Right lobe of liver (tissue), 6 donors: ENCODE results near the gene TMPRSS9. TPM values are rescaled to one million over a fixed set of nuclear protein-coding genes. Genes with fewer than 3 reads are reported as not detected.

ENCODE experiments used
- ATAC-seq, 4 donors: fragments of 200-7000 bp; cut with Tn5 transposase; one replicate each; pipeline ENCODE4 v1.9.1; 2020; ENCODE audit warnings: mild to moderate bottlenecking in 4 of 4, moderate library complexity in 4 of 4
- DNase-seq, 3 donors: peaks; one replicate each; pipeline ENCODE4 v3.0.0-alpha.2; 2020
- H3K27ac ChIP-seq, 3 donors: fragments of 200-600 bp; one replicate each; pipeline ENCODE4 v1.8.0; 2022
- H3K27me3 ChIP-seq, 2 donors: fragments of 200-600 bp; one replicate each; pipeline ENCODE4 v1.8.0; 2022
- H3K36me3 ChIP-seq, 4 donors: fragments of 200-600 bp; sonication (generic) in 1 of 4; one replicate each; pipeline versions ENCODE4 v1.5.1 to v1.8.0; 2017 to 2022; ENCODE audit warnings: control low read depth in 1 of 4
- H3K4me1 ChIP-seq, 4 donors: fragments of 200-600 bp; sonication (generic) in 1 of 4; one replicate each; pipeline versions ENCODE4 v1.5.1 to v1.8.0; 2017 to 2022; ENCODE audit warnings: control low read depth in 1 of 4
- H3K4me3 ChIP-seq, 3 donors: fragments of 200-600 bp; one replicate each; pipeline ENCODE4 v1.8.0; 2022
- H3K9me3 ChIP-seq, 4 donors: fragments of 200-600 bp; sonication (generic) in 1 of 4; one replicate each; pipeline versions ENCODE4 v1.5.1 to v1.8.0; 2017 to 2022; ENCODE audit warnings: control low read depth in 1 of 4
- POLR2A ChIP-seq: fragments of 450-650 bp; IDR thresholded peaks from one replicate; pipeline ENCODE4 v1.6.1; 2017; ENCODE audit warnings: antibody characterized with exemption, mild to moderate bottlenecking
- WGBS: methylation state at CpG from one replicate; pipeline ENCODE4 v1.1.6; 2018; ENCODE audit warnings: low coverage, low lambda C conversion rate; ENCODE audit not compliant: insufficient coverage; ENCODE audit errors: missing lambda C conversion rate; 5-methylcytosine and 5-hydroxymethylcytosine counted together
- intact Hi-C, 2 donors: fragments of 100-400 bp; cut with DNase I; formaldehyde crosslinking; loops; one replicate each; pipeline versions ENCODE4 v1.11.2 to v1.14.1; 2022
- total RNA-seq, 6 experiments: library from RNA; depleted of rRNA in 2 of 6; stranded (reverse); fragments of >200 nt in 2 of 6; fragmentation: NEBNext Ultra II Directional in 3 of 6; extraction: Animal tissue kit (Norgen Biotek cat#: 25700) in 3 of 6; gene quantifications; one replicate each; pipeline versions ENCODE4 v1.1.0 to v1.2.4, GENCODE V29; 2016 to 2023
- TF ChIP-seq, protein P1 (sequence below), 4 donors: fragments of 200-600 bp in 3 of 4; fragments of 450-650 bp in 1 of 4; IDR thresholded peaks; one replicate each; pipeline versions ENCODE4 v1.5.1 to v1.8.0; 2016 to 2022; ENCODE audit warnings: antibody characterized with exemption in 4 of 4, mild to moderate bottlenecking in 2 of 4
- donor health status: DM: no; HTN: yes; CAD: no.
- donor health status: DM: no; HTN: no; CAD: no.
- donor health status: DM: no; HTN: no; CAD: no.
- donor health status: DM: no; HTN: yes; CAD: no.
- donor health status: DM: no; HTN: yes; CAD: no.

TMPRSS9 gene
- total RNA-seq, 6 experiments from 2014 or later: 0.12 to 6.7 (median 2.9) TPM

DNA sequence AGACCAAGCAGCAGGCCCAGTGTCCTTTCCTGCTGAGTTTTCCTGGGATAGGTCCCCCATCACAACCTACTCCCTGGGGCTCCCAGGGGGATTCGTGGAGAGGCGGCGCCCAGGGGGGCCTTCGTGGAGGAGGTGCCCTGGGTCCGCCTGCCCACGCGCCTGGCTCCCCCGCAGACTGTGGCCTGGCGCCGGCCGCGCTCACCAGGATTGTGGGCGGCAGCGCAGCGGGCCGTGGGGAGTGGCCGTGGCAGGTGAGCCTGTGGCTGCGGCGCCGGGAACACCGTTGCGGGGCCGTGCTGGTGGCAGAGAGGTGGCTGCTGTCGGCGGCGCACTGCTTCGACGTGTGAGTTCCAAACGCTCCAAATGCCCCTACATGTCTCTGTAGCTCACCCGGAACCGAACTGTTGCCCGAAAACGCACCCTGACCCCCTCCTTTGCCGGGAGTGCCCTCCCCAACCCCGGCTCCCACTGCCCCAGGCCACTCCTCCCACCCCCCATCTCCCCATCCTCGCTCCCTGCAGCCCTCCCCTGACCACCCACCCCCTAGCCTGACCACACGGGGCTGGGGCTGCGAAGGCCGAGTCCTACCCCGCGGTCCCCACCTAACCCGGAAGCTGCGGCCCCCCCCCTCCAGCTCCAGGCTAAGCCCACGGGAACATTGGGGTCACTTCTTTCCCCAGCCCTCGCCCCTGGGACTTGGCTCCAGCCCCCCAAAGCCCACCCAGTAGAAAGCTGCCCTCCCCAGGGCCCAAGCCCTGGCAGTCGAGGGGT is 64.0 kb downstream of the TMPRSS9 start:
- TF ChIP-seq, protein P1, sequence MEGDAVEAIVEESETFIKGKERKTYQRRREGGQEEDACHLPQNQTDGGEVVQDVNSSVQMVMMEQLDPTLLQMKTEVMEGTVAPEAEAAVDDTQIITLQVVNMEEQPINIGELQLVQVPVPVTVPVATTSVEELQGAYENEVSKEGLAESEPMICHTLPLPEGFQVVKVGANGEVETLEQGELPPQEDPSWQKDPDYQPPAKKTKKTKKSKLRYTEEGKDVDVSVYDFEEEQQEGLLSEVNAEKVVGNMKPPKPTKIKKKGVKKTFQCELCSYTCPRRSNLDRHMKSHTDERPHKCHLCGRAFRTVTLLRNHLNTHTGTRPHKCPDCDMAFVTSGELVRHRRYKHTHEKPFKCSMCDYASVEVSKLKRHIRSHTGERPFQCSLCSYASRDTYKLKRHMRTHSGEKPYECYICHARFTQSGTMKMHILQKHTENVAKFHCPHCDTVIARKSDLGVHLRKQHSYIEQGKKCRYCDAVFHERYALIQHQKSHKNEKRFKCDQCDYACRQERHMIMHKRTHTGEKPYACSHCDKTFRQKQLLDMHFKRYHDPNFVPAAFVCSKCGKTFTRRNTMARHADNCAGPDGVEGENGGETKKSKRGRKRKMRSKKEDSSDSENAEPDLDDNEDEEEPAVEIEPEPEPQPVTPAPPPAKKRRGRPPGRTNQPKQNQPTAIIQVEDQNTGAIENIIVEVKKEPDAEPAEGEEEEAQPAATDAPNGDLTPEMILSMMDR (IDR thresholded peaks at IDR 0.05): no peak
- DNase-seq (no peak), ATAC-seq (no peak)
- H3K9me3 ChIP-seq: no peaks in the 10 kb centered on the region
- peaks cover 0 to 20% (median 4%) of the 10 kb centered on the region in 4 donors for H3K4me1 ChIP-seq
- peaks cover 0 to 4% (median 0%) of the 10 kb centered on the region in 4 donors for H3K36me3 ChIP-seq
- intact Hi-C loops: no loop called here
- no peak overlapping the region for H3K27ac ChIP-seq
- WGBS: 83% methylated on average over 12 of the region's 46 CpGs
- H3K4me3 ChIP-seq: no peak overlapping the region
- no peaks in the 10 kb centered on the region for H3K27me3 ChIP-seq

DNA sequence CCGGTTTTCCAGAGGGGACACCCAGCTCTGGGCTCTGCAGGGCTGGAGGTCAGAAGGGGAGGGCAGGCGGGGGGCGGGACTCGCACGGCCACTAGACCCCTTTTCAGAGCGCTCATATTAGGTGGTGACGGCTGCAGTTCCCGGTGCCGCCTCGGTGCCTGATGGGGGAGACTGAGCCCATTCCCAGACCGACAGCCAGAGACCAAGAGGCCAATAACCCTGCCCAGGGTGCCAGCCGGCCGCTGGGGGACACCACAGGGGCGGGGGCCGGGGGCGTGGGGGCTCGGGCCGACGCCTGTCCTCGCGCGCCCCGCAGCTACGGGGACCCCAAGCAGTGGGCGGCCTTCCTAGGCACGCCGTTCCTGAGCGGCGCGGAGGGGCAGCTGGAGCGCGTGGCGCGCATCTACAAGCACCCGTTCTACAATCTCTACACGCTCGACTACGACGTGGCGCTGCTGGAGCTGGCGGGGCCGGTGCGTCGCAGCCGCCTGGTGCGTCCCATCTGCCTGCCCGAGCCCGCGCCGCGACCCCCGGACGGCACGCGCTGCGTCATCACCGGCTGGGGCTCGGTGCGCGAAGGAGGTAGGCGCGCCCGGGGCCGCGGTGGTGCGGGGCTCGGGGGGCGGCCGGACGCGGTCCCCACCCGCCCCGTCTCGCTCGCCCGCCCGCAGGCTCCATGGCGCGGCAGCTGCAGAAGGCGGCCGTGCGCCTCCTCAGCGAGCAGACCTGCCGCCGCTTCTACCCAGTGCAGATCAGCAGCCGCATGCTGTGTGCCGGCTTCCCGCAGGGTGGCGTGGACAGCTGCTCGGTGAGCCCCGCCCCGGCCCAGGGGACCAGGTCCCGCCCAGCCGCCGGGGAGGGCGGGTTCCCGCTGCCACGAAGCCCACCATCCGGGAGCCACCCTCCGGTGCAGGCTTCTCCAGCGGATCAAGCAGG is 64.9 kb downstream of the TMPRSS9 start:
- WGBS: no CpG with 5 or more reads among the region's 101 CpGs
- Histone ChIP-seq H3K4me1 (peaks cover 0 to 20% (median 4%) of the 10 kb centered on the region in 4 donors), H3K27me3 (no peaks in the 10 kb centered on the region), H3K36me3 (peaks cover 0 to 4% (median 0%) of the 10 kb centered on the region in 4 donors), H3K9me3 (no peaks in the 10 kb centered on the region), H3K4me3 (no peak overlapping the region), H3K27ac (no peak overlapping the region)
- TF ChIP-seq POLR2A: no peak
- TF ChIP-seq, protein P1 (IDR thresholded peaks at IDR 0.05): no peak
- no peak for ATAC-seq
- DNase-seq: no peak
- intact Hi-C loops: no loop called here

DNA sequence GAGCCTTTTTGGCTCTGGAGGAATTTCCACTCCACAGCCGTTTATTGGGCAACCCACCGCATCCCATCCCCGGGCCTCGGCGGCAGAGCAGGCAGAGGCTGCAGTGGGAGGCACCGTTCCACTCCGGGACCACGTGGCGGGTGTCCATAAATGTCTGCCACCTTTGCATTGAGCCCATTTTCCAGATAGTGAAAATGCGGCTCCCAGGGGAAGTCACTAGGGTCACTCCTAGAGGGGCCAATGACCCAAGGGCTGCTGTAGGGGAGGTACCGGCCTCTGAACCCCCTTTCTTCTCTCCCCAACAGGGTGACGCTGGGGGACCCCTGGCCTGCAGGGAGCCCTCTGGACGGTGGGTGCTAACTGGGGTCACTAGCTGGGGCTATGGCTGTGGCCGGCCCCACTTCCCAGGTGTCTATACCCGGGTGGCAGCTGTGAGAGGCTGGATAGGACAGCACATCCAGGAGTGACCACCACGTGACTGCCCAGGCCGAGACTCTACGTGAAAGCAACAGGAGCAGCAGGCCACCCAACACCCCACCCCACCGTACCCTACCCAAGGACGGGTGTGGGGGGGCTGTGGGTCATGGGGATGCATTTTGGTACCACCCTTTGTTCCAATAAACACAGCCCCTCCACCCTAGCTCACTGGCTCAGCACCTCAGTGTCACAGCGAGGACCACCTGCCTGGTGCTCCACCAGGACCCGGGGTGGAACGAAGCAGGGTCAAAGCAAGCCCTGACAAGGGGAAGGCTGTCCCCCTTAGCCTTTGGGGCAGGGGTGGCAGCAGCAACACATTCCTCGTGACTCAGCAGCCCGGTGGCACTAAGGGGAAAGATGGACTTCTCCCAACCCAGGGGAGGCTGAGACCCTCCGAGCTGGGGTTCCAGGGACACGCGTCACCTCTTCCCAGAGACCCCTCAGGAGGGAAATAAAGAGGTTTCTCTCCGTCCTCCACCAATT is 65.8 kb downstream of the TMPRSS9 start:
- ATAC-seq: no peak
- Histone ChIP-seq H3K9me3 (no peaks in the 10 kb centered on the region), H3K4me3 (peak overlapping the region; percentile 72 to 100 (median 99)), H3K27ac (no peak overlapping the region), H3K36me3 (peaks cover 0 to 4% (median 0%) of the 10 kb centered on the region in 4 donors), H3K27me3 (no peaks in the 10 kb centered on the region), H3K4me1 (peaks cover 0 to 20% (median 4%) of the 10 kb centered on the region in 4 donors)
- DNase-seq: no peak
- intact Hi-C loops: no loop called here
- WGBS: 66% methylated on average over 5 of the region's 29 CpGs
- no peak for TF ChIP-seq POLR2A
- TF ChIP-seq, protein P1 (IDR thresholded peaks at IDR 0.05): no peak
